Right atrium auricular region (tissue), 2 donors: ENCODE measurements around the gene MXD1. TPM values are rescaled to one million over a fixed set of nuclear protein-coding genes. Genes with fewer than 3 reads are reported as not detected.

Source experiments
- DNase-seq: peaks from one replicate; pipeline ENCODE4 v3.0.0-alpha.2; 2019; ENCODE audit warnings: low spot score
- H3K27ac ChIP-seq, 2 donors: fragments of 200-600 bp; sonication (generic); 1 replicate in 1 of 2; 2 replicates in 1 of 2; pipeline ENCODE4 v1.5.1; 2016 to 2019
- H3K27me3 ChIP-seq, 2 donors: fragments of 200-600 bp; sonication (generic); one replicate each; pipeline versions ENCODE4 v1.5.1 to v1.6.0; 2017 to 2019
- H3K36me3 ChIP-seq: fragments of 200-600 bp; sonication (generic); one replicate; pipeline ENCODE4 v1.5.1; 2016
- H3K4me1 ChIP-seq, 2 donors: fragments of 200-600 bp; sonication (generic); one replicate each; pipeline versions ENCODE4 v1.5.1 to v1.6.0; 2017 to 2019
- H3K4me3 ChIP-seq, 2 donors: fragments of 200-600 bp; sonication (generic); 1 replicate in 1 of 2; 2 replicates in 1 of 2; pipeline ENCODE4 v1.5.1; 2017 to 2019; ENCODE audit warnings: mild to moderate bottlenecking in 1 of 2, moderate library complexity in 1 of 2
- H3K9me3 ChIP-seq, 2 donors: fragments of 200-600 bp; sonication (generic); one replicate each; pipeline ENCODE4 v1.5.1; 2019
- total RNA-seq, 2 donors: library from RNA; depleted of rRNA; stranded (reverse); fragments of >200 nt; gene quantifications; one replicate each; pipeline ENCODE4 v1.1.0, GENCODE V29; 2016
- TF ChIP-seq, protein P1 (sequence below), 2 donors: fragments of 200-600 bp; sonication (generic); IDR thresholded peaks; one replicate each; pipeline ENCODE4 v1.5.1; 2019; ENCODE audit warnings: antibody characterized with exemption in 2 of 2

MXD1 gene
- total RNA-seq, 2 donors from 2014 or later = 4.4 to 4.7 TPM

DNA sequence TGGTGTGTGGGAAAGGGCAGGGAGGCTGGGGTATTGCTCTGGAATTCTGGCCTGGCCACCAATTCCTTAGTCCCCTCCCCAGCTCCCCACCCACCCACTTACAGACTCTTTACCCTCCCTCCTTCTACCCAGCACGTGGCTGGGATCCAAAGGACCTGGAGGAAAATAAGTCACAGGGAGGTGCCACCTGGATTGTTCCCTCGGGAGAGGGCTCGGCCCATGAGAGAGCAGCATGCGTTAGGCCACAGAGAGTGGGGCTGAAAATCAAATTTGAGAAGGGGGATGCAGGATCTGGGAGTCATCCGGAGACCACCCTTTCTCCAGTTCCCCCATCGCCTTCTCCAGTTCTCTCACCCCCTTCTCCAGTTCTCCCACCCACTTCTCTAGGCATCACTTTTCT lies 43.6 kb downstream of the MXD1 start:
- Histone ChIP-seq H3K9me3 (no peaks in the 10 kb centered on the region), H3K27ac (no peak overlapping the region), H3K36me3 (no peaks in the 10 kb centered on the region), H3K4me3 (no peak overlapping the region), H3K27me3 (no peaks in the 10 kb centered on the region), H3K4me1 (no peaks in the 10 kb centered on the region)
- DNase-seq = no peak
- TF ChIP-seq, protein P1, sequence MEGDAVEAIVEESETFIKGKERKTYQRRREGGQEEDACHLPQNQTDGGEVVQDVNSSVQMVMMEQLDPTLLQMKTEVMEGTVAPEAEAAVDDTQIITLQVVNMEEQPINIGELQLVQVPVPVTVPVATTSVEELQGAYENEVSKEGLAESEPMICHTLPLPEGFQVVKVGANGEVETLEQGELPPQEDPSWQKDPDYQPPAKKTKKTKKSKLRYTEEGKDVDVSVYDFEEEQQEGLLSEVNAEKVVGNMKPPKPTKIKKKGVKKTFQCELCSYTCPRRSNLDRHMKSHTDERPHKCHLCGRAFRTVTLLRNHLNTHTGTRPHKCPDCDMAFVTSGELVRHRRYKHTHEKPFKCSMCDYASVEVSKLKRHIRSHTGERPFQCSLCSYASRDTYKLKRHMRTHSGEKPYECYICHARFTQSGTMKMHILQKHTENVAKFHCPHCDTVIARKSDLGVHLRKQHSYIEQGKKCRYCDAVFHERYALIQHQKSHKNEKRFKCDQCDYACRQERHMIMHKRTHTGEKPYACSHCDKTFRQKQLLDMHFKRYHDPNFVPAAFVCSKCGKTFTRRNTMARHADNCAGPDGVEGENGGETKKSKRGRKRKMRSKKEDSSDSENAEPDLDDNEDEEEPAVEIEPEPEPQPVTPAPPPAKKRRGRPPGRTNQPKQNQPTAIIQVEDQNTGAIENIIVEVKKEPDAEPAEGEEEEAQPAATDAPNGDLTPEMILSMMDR (IDR thresholded peaks at IDR 0.05) = no peak

DNA sequence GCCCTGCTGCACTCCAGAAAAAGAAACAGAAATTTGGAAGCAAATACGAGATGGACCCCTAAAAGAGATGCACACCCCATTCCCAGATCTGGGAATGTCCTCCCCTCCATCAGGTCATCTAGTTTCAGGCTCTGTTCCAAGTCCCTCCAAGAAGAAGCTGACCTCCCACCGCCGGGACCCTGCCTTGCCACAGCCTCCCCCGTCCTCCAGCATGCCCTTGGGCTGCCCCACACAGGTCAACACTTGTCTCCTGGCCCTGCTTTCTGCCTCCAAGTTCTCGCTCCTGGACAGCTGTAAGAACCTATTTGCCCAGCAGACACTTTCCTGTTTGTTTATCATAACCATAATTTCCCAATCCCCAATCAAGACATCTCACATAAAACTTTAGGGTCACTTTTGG lies 44.5 kb downstream of the MXD1 start:
- Histone ChIP-seq H3K4me3 (no peak overlapping the region), H3K4me1 (no peaks in the 10 kb centered on the region), H3K36me3 (no peaks in the 10 kb centered on the region), H3K27me3 (no peaks in the 10 kb centered on the region), H3K9me3 (no peaks in the 10 kb centered on the region), H3K27ac (no peak overlapping the region)
- DNase-seq = no peak
- TF ChIP-seq, protein P1 (IDR thresholded peaks at IDR 0.05) = no peak

DNA sequence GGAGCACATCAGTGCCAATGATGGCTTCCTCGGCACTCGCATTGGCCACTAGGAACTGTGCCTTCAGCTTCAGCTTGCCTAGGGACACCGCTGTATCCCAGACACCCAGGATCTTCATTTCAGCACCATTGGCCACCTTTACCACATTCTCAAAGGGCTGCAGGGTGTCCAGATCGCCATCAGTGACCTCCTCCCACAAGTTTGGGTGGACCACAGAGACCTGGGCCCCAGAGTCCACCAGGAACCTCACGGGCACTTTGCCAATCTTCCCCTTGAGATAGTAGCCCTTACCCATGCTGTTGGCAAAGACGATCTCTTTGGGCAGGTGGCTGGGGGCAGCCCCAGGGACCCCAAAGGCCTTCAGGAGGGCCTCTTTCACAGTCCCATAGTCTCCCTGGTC lies 45.9 kb downstream of the MXD1 start:
- Histone ChIP-seq H3K27me3 (no peaks in the 10 kb centered on the region), H3K27ac (no peak overlapping the region), H3K9me3 (no peaks in the 10 kb centered on the region), H3K36me3 (no peaks in the 10 kb centered on the region), H3K4me1 (no peaks in the 10 kb centered on the region), H3K4me3 (no peak overlapping the region)
- DNase-seq = no peak
- TF ChIP-seq, protein P1 (IDR thresholded peaks at IDR 0.05) = no peak

DNA sequence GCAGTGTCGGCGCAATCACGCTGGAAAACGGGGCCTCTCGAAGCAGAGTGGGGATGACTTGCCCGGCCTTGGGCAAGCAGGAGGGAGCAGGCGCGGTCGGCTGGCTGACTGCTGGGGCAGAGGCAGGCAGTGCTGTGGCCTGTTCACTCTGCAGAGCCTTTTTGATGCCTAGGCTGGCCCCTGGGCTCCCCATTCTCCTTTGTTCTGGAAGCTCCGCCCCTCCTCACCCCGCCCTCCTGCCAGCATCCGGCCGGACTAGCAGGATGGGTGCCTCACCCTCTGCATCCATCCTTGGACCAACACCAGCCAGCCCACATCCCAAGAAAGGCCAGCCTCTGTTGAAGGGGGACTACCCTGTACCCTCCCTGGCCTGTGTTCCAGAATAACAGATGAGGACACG lies 46.6 kb downstream of the MXD1 start, which contains the start of gene ASPRV1:
Gene ASPRV1 (minus strand): TSS at position 136 of the 400 bp plus-strand sequence. CDS start 195 bp downstream, outside the sequence.
- no peak within 1 kb of the TSS for H3K27ac ChIP-seq
- no peaks in the 10 kb centered on the region for H3K4me1 ChIP-seq
- TF ChIP-seq, protein P1 (IDR thresholded peaks at IDR 0.05) = no peak
- no peak within 1 kb of the TSS for H3K4me3 ChIP-seq
- H3K27me3 ChIP-seq = no peaks in the 10 kb centered on the region
- H3K36me3 ChIP-seq = no peaks in the 10 kb centered on the region
- H3K9me3 ChIP-seq = no peaks in the 10 kb centered on the region
- DNase-seq = no peak

DNA sequence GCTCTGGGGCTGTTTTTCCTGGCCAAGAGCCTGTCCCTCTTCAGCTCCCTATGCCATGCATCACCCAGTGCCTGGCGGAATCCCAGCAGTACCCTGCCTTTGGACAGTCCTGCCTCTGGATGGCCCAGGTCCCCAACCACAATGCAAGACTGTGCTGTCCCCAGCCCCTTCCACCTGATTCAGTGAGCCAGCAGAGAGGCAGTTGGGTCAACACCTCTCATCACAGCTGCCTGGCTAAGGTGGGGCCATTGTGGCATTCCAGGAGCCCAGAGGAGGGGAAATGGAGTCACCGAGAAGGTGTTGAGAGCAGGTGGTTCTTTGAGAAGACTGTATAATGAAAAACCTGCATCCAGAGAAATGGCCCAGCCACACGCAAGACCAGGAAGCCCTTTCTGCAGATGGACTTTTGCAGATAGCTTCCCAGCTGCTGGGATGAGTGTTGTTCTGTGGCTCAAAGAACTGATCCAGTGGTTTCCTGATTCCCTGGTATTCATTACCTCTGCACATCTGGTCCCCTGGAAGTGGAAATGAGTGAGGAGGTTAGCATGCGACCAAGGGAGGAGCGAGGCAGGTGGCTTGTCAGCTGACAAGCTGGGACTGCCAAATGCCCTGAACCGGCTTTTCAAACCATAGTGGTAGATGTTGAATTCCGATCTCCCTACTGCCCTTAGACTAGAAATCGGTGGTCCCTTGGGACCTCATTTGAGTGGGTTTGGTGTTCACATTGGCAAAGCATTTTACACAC lies 48.2 kb downstream of the MXD1 start:
- Histone ChIP-seq H3K4me1 (no peaks in the 10 kb centered on the region), H3K27me3 (no peaks in the 10 kb centered on the region), H3K36me3 (no peaks in the 10 kb centered on the region), H3K27ac (no peak overlapping the region), H3K4me3 (no peak overlapping the region), H3K9me3 (no peaks in the 10 kb centered on the region)
- no peak for DNase-seq
- TF ChIP-seq, protein P1 (IDR thresholded peaks at IDR 0.05) = no peak
